Stimulated activated naive B cell treated with anti-CD40 and anti-IgM and Interleukin-4, amounts not matched to agents 10 μg/mL and 1 μg/mL and 100 μg/mL, for 72 hours (primary cell): Measurements from ENCODE around the gene ABI3BP.

Source experiments
- ATAC-seq, 2 donors: fragments of 150-1000 bp; cut with Tn5 transposase; replicated peaks; 2 replicates each; pipeline ENCODE4 v1.10.0; 2021; ENCODE audit warnings: moderate library complexity in 1 of 2
- DNase-seq: peaks from one replicate; pipeline ENCODE4 v3.0.0; 2021
- H3K27ac Mint-ChIP-seq: one replicate; pipeline ENCODE4 v1.8.0; 2022; ENCODE audit warnings: mild to moderate bottlenecking, mixed read lengths
- H3K27me3 Mint-ChIP-seq, 2 donors: one replicate each; pipeline ENCODE4 v1.8.0; 2022; ENCODE audit warnings: mixed read lengths in 2 of 2
- H3K36me3 Mint-ChIP-seq, 2 donors: one replicate each; pipeline ENCODE4 v1.8.0; 2022; ENCODE audit warnings: mixed read lengths in 2 of 2, mild to moderate bottlenecking in 1 of 2
- H3K4me1 Mint-ChIP-seq, 2 donors: one replicate each; pipeline ENCODE4 v1.8.0; 2022; ENCODE audit warnings: mixed read lengths in 2 of 2, mild to moderate bottlenecking in 1 of 2
- H3K4me3 Mint-ChIP-seq, 2 donors: one replicate each; pipeline ENCODE4 v1.8.0; 2022; ENCODE audit warnings: mild to moderate bottlenecking in 2 of 2, mixed read lengths in 2 of 2, moderate library complexity in 1 of 2
- H3K9me3 Mint-ChIP-seq, 2 donors: one replicate each; pipeline ENCODE4 v1.8.0; 2022; ENCODE audit warnings: mixed read lengths in 2 of 2, mild to moderate bottlenecking in 1 of 2

The ABI3BP gene

DNA sequence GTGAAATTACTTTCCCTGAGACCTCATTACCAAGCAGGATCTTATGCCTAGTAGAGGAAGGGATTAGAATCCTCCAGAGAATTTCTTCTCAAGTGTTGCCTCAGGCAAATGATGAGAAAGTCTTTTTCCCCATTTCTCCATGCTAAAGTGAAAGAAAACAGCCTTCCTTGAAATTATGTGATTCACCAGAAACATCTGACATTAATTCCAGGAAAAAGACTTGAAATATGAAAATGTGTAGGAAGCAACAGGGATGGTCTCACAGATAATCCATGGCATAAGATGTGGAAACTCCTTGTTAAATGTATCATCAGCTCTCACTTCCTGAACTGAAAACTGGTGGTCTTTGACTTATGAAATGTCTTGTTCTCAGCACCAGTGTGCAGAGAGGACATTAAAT, 17.9 kb upstream of the ABI3BP start:
- H3K27ac Mint-ChIP-seq: no peak overlapping the region
- peaks cover 9 to 17% of the 10 kb centered on the region in 2 donors for H3K9me3 Mint-ChIP-seq
- no peaks in the 10 kb centered on the region for H3K36me3 Mint-ChIP-seq
- ATAC-seq: no peak
- no peak overlapping the region for H3K4me3 Mint-ChIP-seq
- no peak for DNase-seq
- H3K27me3 Mint-ChIP-seq: no peaks in the 10 kb centered on the region
- no peaks in the 10 kb centered on the region for H3K4me1 Mint-ChIP-seq

DNA sequence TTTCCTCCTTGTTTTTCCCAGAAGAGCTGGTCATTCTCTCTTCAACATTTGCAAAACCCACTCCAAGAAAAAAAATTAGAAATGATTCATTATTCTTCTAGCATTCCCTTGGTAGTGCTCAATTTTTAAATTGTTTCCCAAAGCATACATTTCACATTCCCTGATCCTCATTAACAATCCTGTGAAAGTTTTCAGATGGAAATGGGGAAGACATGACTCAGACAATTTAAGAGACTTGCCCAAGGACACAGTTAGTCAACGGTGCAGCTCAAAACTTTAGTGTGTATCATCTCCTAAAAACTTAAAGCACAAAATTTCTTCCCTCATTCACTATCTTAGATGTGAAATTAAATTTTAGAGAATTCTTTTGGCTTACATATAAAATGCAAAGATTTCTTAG, 17.1 kb upstream of the ABI3BP start:
- Mint-ChIP-seq H3K9me3 (peaks cover 9 to 17% of the 10 kb centered on the region in 2 donors), H3K4me3 (no peak overlapping the region), H3K36me3 (no peaks in the 10 kb centered on the region), H3K27ac (no peak overlapping the region), H3K4me1 (no peaks in the 10 kb centered on the region), H3K27me3 (no peaks in the 10 kb centered on the region)
- DNase-seq: no peak
- no peak for ATAC-seq

GRCh38 chr3:101009386-101009785, 16.2 kb upstream of the ABI3BP start:
- H3K27ac Mint-ChIP-seq: no peak overlapping the region
- no peaks in the 10 kb centered on the region for H3K27me3 Mint-ChIP-seq
- no peak overlapping the region for H3K4me3 Mint-ChIP-seq
- no peak for DNase-seq
- peaks cover 9 to 20% of the 10 kb centered on the region in 2 donors for H3K9me3 Mint-ChIP-seq
- no peak for ATAC-seq
- no peaks in the 10 kb centered on the region for H3K4me1 Mint-ChIP-seq
- H3K36me3 Mint-ChIP-seq: no peaks in the 10 kb centered on the region

- Mint-ChIP-seq H3K36me3 (no peaks in the 10 kb centered on the region), H3K4me3 (no peak overlapping the region), H3K27ac (no peak overlapping the region), H3K4me1 (no peaks in the 10 kb centered on the region), H3K27me3 (no peaks in the 10 kb centered on the region), H3K9me3 (peaks cover 3 to 10% of the 10 kb centered on the region in 2 donors)
- DNase-seq (no peak), ATAC-seq (no peak)
These were observed 5.9 kb upstream of the ABI3BP start for GRCh38 chr3:100999160-100999559.

GRCh38 chr3:100994809-100995208, 1.6 kb upstream of the ABI3BP start:
- Mint-ChIP-seq H3K27me3 (no peaks in the 10 kb centered on the region), H3K27ac (no peak overlapping the region), H3K36me3 (no peaks in the 10 kb centered on the region), H3K4me3 (no peak overlapping the region), H3K4me1 (no peaks in the 10 kb centered on the region), H3K9me3 (peaks cover 0 to 2% of the 10 kb centered on the region in 2 donors)
- no peak for ATAC-seq
- DNase-seq: no peak

DNA sequence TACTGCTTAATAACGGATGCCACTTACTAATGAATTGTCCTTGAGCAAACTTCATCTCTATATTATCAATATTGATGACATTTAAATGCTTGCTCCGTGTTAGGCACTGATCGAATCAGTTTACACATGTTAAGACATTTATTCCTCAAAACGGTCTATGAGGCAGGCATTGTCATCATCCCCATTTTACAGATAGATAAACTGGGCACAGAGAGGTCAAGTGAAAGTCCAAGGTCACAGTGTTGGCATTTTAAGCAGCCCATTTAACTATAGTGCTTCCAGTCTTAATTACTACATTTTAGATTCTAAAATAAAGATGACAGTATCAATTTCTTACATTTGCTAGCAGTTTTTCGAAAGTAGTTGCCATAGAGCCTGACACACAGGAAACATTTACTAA, 966 bp upstream of the ABI3BP start:
- Mint-ChIP-seq H3K36me3 (no peaks in the 10 kb centered on the region), H3K27me3 (no peaks in the 10 kb centered on the region), H3K9me3 (peaks cover 0 to 2% of the 10 kb centered on the region in 2 donors), H3K27ac (no peak overlapping the region), H3K4me3 (no peak overlapping the region), H3K4me1 (no peaks in the 10 kb centered on the region)
- ATAC-seq (no peak), DNase-seq (no peak)

DNA sequence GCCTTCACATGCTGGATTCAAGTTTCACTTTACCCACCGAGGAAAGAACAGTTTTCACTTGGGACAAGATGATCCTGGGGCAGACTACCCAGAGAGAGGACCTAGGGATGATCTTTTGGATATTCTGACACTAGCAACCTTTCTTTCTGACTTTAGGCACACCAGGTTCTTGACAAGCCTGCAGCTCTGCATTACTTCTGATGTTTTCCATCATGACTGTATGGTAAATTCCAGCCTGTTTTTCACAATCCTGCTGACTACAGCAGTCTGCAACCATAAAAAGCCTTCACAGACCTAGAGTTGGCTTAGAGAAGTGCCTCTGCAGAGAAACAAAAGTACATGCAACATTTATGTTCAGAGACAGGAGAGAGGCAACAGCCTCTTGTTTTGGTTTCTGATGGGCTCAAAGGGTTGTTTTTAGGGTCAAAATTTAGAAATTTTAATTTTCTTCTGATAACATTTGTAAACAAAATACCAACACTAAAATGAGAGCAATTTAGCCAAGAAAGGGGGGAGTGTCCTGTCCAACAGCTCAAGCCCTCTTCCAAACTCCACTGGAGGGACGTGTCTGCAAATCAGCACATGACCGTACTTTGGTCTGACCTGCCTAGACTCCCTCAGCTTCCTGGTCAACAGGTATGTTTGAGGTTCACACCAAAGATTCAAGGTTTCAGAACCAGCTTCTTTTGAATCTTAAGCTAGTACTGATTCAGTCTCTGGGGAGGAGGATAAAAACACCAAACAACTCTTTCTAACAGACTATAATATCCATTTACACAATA, 799 bp downstream of the ABI3BP start:
- ATAC-seq (no peak), DNase-seq (no peak)
- H3K4me1 Mint-ChIP-seq: no peaks in the 10 kb centered on the region
- no peak overlapping the region for H3K27ac Mint-ChIP-seq
- H3K27me3 Mint-ChIP-seq: peaks cover 0 to 4% of the 10 kb centered on the region in 2 donors
- no peaks in the 10 kb centered on the region for H3K36me3 Mint-ChIP-seq
- H3K9me3 Mint-ChIP-seq: peaks cover 0 to 1% of the 10 kb centered on the region in 2 donors
- no peak overlapping the region for H3K4me3 Mint-ChIP-seq

DNA sequence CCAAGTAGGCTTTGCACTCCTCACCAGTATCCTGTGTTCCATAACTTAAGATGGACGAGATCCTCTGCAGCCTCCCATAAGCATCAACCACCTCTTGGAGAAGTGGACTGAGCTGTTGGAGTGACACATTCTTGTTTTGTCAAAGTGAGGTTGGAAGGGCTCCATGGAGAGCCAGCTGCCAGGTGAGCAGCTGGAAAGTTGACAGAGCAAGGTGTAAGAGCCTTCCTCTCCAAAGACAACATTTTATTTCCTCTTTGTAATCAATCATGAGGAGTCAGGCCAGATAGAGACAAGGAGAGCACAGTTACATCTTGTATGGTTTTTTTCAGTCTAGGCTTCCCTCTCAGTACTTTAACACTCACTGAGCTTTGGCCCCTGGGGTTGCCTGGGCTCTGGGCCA, 5.1 kb downstream of the ABI3BP start:
- no peak overlapping the region for H3K4me3 Mint-ChIP-seq
- no peak for DNase-seq
- H3K36me3 Mint-ChIP-seq: no peaks in the 10 kb centered on the region
- no peaks in the 10 kb centered on the region for H3K4me1 Mint-ChIP-seq
- ATAC-seq: no peak
- H3K27ac Mint-ChIP-seq: no peak overlapping the region
- H3K9me3 Mint-ChIP-seq: no peaks in the 10 kb centered on the region
- H3K27me3 Mint-ChIP-seq: peaks cover 0 to 4% of the 10 kb centered on the region in 2 donors

DNA sequence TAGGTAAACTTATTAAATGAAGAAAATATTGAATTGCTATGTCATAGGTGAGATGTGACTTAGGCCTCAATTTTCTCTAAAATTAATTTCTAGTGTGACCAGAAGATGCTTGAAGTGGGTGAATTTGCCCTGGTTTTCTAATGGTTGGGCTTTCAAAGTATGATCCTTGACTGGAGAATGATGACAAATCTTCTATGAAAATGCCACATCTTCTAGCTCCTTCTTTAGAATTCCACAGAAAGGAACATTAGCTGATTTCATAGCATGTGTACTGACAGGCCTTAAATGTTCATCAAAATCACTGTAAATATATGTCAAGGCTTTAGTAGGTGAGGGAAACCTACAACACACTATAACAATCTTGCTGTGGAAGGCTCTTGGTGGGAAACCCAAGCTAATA, 8.9 kb downstream of the ABI3BP start:
- Mint-ChIP-seq H3K27me3 (peaks cover 0 to 7% of the 10 kb centered on the region in 2 donors), H3K4me3 (no peak overlapping the region), H3K4me1 (no peaks in the 10 kb centered on the region), H3K27ac (no peak overlapping the region), H3K9me3 (no peaks in the 10 kb centered on the region), H3K36me3 (no peaks in the 10 kb centered on the region)
- DNase-seq (no peak), ATAC-seq (no peak)

DNA sequence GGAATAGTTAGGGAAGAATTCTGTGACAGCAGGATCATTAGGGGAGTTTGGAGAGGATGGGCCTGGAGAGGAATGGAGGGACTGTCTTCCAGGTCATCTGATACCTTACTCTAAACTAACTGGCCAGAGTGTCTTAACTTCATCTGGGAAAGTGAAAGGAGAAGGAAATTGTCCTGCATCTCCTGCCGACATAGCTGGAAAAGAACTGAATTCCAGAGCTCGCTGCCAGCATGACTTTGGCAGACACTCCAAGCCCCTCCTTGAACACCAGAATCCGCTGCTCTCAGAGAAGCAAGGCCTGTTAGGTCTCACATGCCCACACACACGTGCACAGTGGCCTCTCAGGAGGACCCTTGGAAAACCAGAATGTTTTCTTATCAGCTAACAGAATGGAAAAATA, 10.5 kb downstream of the ABI3BP start:
- Mint-ChIP-seq H3K4me3 (no peak overlapping the region), H3K27me3 (peaks cover 0 to 3% of the 10 kb centered on the region in 2 donors), H3K36me3 (no peaks in the 10 kb centered on the region), H3K27ac (no peak overlapping the region), H3K4me1 (no peaks in the 10 kb centered on the region), H3K9me3 (no peaks in the 10 kb centered on the region)
- DNase-seq (no peak), ATAC-seq (no peak)

GRCh38 chr3:100981164-100981911, 11.9 kb downstream of the ABI3BP start:
- Mint-ChIP-seq H3K4me3 (no peak overlapping the region), H3K27ac (no peak overlapping the region), H3K27me3 (peaks cover 0 to 3% of the 10 kb centered on the region in 2 donors), H3K4me1 (no peaks in the 10 kb centered on the region), H3K36me3 (no peaks in the 10 kb centered on the region), H3K9me3 (no peaks in the 10 kb centered on the region)
- DNase-seq (no peak), ATAC-seq (peak in 1 of 2 donors; percentile 5)

GRCh38 chr3:100978011-100978659, 15.1 kb downstream of the ABI3BP start:
- DNase-seq (no peak), ATAC-seq (no peak)
- no peak overlapping the region for H3K27ac Mint-ChIP-seq
- H3K36me3 Mint-ChIP-seq: no peaks in the 10 kb centered on the region
- no peak overlapping the region for H3K4me3 Mint-ChIP-seq
- peaks cover 0 to 3% of the 10 kb centered on the region in 2 donors for H3K27me3 Mint-ChIP-seq
- H3K9me3 Mint-ChIP-seq: no peaks in the 10 kb centered on the region
- H3K4me1 Mint-ChIP-seq: no peaks in the 10 kb centered on the region

- no peak for ATAC-seq
- H3K4me1 Mint-ChIP-seq: no peaks in the 10 kb centered on the region
- H3K36me3 Mint-ChIP-seq: no peaks in the 10 kb centered on the region
- H3K4me3 Mint-ChIP-seq: no peak overlapping the region
- no peak overlapping the region for H3K27ac Mint-ChIP-seq
- DNase-seq: no peak
- no peaks in the 10 kb centered on the region for H3K9me3 Mint-ChIP-seq
- peaks cover 0 to 3% of the 10 kb centered on the region in 2 donors for H3K27me3 Mint-ChIP-seq
These were observed 16.6 kb downstream of the ABI3BP start for GRCh38 chr3:100976611-100977010.

- no peak overlapping the region for H3K4me3 Mint-ChIP-seq
- ATAC-seq: no peak
- no peaks in the 10 kb centered on the region for H3K4me1 Mint-ChIP-seq
- DNase-seq: no peak
- H3K9me3 Mint-ChIP-seq: no peaks in the 10 kb centered on the region
- no peak overlapping the region for H3K27ac Mint-ChIP-seq
- H3K36me3 Mint-ChIP-seq: no peaks in the 10 kb centered on the region
- no peaks in the 10 kb centered on the region for H3K27me3 Mint-ChIP-seq
These were observed 17.5 kb downstream of the ABI3BP start for GRCh38 chr3:100975714-100976113.

DNA sequence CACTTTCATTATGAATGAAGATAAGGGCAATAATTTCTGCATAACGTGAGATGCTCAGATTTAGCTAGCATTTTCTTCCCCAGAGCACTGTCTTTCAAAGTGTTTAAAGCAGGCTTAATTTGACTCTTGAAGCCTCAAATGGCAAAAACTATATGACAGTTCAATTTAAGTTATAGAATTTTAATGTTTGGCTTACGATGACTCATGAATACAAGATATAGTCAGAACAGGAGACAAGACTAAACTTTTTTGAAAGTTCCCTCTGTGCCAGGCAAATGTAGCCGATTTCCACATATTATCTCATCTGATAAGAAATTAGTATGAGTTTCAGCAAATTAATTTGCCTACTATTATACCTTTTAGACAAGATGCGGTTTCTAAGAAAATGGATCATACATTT, 19.6 kb downstream of the ABI3BP start:
- H3K27ac Mint-ChIP-seq: no peak overlapping the region
- no peaks in the 10 kb centered on the region for H3K27me3 Mint-ChIP-seq
- no peak for ATAC-seq
- H3K9me3 Mint-ChIP-seq: no peaks in the 10 kb centered on the region
- H3K36me3 Mint-ChIP-seq: no peaks in the 10 kb centered on the region
- H3K4me3 Mint-ChIP-seq: no peak overlapping the region
- no peaks in the 10 kb centered on the region for H3K4me1 Mint-ChIP-seq
- no peak for DNase-seq
